ENCODE measurements around the gene RNF146. TPM values are rescaled to one million over a fixed set of nuclear protein-coding genes. Genes with fewer than 3 reads are reported as not detected.
A peak's percentile ranks its signal among the peaks of the same experiment; 100 is the strongest.

The RNF146 gene
- total RNA-seq, 4 donors from 2014 or later, result 68.5 to 138 (median 94.6) TPM

DNA sequence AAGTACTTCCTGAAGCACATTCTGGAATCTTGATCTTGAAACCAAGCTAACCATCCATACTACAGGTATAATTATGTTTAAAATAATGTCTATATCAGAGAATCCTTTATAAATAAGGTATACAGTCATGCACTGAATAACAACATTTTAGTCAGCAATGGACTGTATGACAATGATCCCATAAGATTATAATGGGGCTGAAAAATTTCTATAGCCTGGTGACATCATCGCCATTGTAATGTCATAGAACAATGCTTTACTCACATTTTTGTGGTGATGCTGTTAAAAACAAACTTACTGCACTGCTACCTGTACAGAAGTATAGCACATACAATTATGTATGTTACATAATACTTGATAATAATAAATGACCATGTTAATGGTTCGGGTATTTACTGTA, 31.8 kb downstream of the RNF146 start:
- Histone ChIP-seq H3K27ac (no peak overlapping the region), H3K4me1 (peaks cover 20 to 23% of the 10 kb centered on the region in 2 donors), H3K4me3 (replicated peaks in 1 of 3) (no peak overlapping the region), H3K36me3 (no peaks in the 10 kb centered on the region), H3K9me3 (no peaks in the 10 kb centered on the region), H3K27me3 (no peaks in the 10 kb centered on the region)
- 65 to 80% methylated on average over 2 of the region's 2 CpGs for WGBS, 2 donors
- intact Hi-C loops (cut with DNase I), result no loop called here
- DNase-seq, result no peak
- TF ChIP-seq POLR2A (IDR thresholded peaks at IDR 0.05), result no peak
- TF ChIP-seq, protein P1, sequence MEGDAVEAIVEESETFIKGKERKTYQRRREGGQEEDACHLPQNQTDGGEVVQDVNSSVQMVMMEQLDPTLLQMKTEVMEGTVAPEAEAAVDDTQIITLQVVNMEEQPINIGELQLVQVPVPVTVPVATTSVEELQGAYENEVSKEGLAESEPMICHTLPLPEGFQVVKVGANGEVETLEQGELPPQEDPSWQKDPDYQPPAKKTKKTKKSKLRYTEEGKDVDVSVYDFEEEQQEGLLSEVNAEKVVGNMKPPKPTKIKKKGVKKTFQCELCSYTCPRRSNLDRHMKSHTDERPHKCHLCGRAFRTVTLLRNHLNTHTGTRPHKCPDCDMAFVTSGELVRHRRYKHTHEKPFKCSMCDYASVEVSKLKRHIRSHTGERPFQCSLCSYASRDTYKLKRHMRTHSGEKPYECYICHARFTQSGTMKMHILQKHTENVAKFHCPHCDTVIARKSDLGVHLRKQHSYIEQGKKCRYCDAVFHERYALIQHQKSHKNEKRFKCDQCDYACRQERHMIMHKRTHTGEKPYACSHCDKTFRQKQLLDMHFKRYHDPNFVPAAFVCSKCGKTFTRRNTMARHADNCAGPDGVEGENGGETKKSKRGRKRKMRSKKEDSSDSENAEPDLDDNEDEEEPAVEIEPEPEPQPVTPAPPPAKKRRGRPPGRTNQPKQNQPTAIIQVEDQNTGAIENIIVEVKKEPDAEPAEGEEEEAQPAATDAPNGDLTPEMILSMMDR (IDR thresholded peaks at IDR 0.05), result no peak

- intact Hi-C loops (cut with DNase I), result loop anchor here (10.0 kb wide), 1 partner anchor 125 kb away; no protein-coding TSS in a partner anchor
- Histone ChIP-seq H3K27me3 (no peaks in the 10 kb centered on the region), H3K36me3 (no peaks in the 10 kb centered on the region), H3K4me3 (replicated peaks in 1 of 3) (no peak overlapping the region), H3K4me1 (peaks cover 20 to 23% of the 10 kb centered on the region in 2 donors), H3K27ac (no peak overlapping the region), H3K9me3 (no peaks in the 10 kb centered on the region)
- DNase-seq, result no peak
- TF ChIP-seq POLR2A (IDR thresholded peaks at IDR 0.05), result no peak
- TF ChIP-seq, protein P1 (IDR thresholded peaks at IDR 0.05), result no peak
- WGBS, 2 donors, result 97 to 98% methylated on average over 4 of the region's 4 CpGs
Observed at GRCh38 chr6:127299522-127300240, 33.0 kb downstream of the RNF146 start.

DNA sequence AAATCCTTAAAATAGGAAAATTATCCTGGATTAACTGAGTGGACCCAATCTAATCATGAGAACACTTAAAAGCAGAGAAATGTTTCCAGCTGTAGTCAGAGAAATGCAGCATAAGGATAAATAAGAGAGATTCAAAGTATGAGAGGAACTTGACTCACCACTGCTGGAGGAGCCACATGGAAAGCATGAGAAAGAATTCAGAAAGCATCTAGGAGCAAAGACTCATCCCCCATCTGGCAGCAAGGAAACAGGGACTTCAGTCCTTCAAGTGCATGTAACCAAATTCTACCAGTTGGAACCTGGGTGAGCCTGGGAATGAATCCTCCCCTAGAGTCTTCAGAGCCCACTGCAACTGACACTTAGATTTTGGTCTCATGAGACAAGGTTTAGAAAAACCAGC, 33.7 kb downstream of the RNF146 start:
- Histone ChIP-seq H3K4me3 (replicated peaks in 1 of 3) (no peak overlapping the region), H3K4me1 (peaks cover 23% of the 10 kb centered on the region in 2 donors), H3K27ac (no peak overlapping the region), H3K9me3 (no peaks in the 10 kb centered on the region), H3K36me3 (no peaks in the 10 kb centered on the region), H3K27me3 (no peaks in the 10 kb centered on the region)
- intact Hi-C loops (cut with DNase I), result loop anchor here (10.0 kb wide), 1 partner anchor 124 kb away; no protein-coding TSS in a partner anchor
- TF ChIP-seq, protein P1 (IDR thresholded peaks at IDR 0.05), result no peak
- TF ChIP-seq POLR2A (IDR thresholded peaks at IDR 0.05), result no peak
- no peak for DNase-seq

- peaks cover 23% of the 10 kb centered on the region in 2 donors for H3K4me1 ChIP-seq
- H3K27ac ChIP-seq, result peak overlapping the region in 2 of 3 donors; percentile 2 to 11
- H3K36me3 ChIP-seq, result no peaks in the 10 kb centered on the region
- TF ChIP-seq, protein P1 (IDR thresholded peaks at IDR 0.05), result no peak
- TF ChIP-seq POLR2A (IDR thresholded peaks at IDR 0.05), result no peak
- intact Hi-C loops (cut with DNase I), result loop anchor here (10.0 kb wide), 1 partner anchor 124 kb away; no protein-coding TSS in a partner anchor
- DNase-seq, result no peak
- no peak overlapping the region for H3K4me3 ChIP-seq (replicated peaks in 1 of 3)
- no peaks in the 10 kb centered on the region for H3K27me3 ChIP-seq
- WGBS, 2 donors, result 48 to 58% methylated on average over 6 of the region's 6 CpGs
- no peaks in the 10 kb centered on the region for H3K9me3 ChIP-seq
Observed at GRCh38 chr6:127301199-127301700, 34.6 kb downstream of the RNF146 start.

All from thyroid gland (tissue), 4 donors.